GM19099 (cell line): Measurements from ENCODE around the gene ACE.
A peak's percentile ranks its signal among the peaks of the same experiment; 100 is the strongest.

Source experiments
- POLR2A ChIP-seq: IDR thresholded peaks from 3 replicates; pipeline ENCODE4 v1.6.1; 2011; ENCODE audit warnings: low read depth; ENCODE audit not compliant: insufficient read length; ENCODE audit errors: extremely low read depth

The ACE gene

DNA sequence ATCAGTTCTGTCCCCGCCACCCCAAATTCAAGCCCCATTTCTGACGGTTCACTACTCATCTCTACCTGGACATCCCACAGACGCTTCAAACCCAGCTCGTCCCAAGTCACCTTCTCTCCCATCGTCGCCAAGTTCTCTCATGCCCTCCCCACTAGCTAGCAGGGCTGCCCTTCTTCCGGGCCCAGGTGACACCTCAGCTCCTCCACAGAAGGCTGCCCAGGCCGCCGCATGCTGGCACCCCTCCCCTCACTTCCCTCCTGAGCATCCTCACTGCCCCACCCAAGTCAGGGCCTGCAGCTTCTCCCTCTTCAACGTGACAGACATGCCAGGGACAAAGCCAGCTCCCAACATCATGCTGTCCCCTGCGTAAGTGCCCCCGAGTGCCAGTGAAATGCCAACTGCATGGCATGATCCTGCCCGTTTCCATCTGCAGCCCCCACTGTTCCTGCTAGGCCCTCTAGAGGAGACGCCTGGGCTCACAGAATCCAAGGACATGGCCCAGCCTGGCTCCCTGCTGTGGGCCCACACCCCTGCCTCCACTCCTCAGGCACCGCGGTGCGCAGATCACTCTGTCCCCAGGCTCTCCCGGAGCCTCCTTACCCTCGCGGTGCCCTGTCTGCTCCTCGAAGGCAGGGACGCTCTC lies 36.6 kb upstream of the ACE start:
- TF ChIP-seq POLR2A: no peak

DNA sequence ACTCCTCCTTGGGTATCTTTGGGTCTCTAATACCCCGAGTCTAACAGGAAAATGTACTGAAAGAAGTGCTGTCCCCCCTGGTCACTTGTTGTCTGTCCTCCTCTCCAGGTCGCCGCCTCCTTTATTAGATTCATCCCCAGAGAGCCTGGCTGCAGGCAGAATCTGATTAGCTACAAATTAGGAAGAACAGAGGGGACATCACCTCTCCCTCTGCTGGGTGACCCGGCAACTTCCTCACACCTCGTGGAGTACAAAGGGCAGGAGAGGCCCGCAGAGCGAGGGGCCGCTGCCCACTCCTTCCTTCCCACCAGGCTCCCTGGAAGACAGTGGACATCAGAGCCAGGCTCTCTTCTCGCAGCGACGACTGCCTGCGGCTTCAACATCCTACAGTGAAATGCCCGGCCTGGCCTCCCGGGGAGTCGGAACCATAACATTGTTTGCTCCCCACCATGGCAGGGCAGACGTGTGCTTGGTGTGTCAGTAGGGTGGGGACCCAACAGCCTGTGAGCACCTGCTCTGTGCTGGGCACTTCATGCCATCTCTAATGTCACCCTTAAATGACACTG lies 36.0 kb upstream of the ACE start:
- no peak for TF ChIP-seq POLR2A

DNA sequence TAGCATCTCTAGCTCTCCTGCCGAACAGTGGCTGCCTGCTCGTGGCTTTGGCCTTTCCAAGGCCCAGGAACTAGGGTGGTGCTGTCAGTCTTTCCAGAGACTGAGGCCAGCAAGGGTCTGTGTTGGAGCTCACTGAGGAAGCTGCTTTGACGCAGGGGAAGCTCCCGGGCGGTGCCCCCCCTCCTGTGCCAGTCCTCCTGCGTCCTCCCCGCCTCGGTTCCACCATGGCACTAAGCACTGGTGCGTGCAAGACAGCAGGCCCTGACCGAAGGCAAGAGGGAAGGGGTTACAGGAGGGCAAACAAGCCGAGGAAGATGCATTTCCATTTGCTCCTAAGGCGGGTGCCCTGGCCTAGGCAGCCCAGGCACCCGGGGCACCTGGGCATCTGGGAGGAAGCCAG lies 35.2 kb upstream of the ACE start:
- TF ChIP-seq POLR2A: no peak

DNA sequence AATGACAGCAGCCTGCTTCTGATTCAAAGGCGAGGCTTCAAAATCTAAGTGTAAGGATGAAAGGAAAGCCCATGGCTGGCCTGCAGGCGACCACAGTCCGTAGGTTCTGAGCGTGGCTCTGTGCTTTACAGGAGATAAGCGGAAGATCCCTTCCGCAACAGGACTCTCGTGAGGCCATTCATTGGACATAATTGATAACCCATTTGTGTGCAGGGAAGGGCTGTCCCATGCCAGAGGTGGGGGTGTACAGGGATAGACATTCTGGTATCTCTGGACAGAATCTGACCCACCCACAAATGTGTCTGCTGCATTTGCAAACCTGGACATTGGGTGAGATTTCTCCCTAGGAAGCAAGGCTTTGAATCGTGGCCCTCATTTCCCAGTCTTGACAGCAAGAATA lies 34.8 kb upstream of the ACE start:
- no peak for TF ChIP-seq POLR2A

DNA sequence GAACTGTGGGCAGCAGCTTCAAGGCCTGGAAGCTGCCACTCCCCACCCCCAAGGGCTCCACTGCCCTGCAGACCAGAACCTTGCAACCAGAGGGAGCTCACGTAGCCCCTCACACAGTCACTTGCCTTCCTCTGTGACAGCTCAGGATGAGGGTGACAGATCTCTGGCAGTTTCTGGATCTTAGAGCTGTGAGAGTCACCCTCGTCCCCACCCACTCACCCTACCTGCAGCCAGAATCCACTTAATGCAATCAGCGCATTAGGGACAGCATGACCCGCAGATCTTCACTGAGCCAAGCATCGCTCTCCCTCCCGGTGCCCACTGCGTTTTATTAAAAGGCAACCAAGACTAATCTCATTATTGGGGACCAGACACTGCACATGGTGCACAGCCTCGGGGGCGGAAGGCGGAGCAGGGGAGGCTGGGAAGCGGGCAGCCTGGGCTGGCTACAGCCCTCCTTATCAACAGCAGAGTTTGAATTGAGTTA lies 34.3 kb upstream of the ACE start:
- TF ChIP-seq POLR2A: no peak

DNA sequence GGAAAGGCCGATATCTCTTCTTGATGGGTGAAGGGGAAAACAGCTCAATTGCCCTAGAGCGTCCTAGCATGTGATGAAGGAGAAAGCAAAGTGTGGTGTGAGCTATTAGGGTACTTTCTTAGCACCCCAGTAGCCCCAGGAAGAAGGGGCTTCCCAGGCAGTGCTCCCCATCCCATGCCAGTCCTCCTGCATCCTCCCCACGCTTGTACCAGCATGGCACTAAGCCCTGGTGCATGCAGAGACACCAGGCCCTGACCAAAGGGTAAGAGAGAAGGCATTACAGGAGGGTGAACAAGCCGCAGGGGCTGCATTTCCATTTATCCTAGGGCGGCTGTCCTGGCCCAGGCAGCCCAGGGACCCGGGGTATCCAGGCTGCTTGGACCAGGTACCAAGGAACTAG lies 33.8 kb upstream of the ACE start:
- TF ChIP-seq POLR2A: no peak

DNA sequence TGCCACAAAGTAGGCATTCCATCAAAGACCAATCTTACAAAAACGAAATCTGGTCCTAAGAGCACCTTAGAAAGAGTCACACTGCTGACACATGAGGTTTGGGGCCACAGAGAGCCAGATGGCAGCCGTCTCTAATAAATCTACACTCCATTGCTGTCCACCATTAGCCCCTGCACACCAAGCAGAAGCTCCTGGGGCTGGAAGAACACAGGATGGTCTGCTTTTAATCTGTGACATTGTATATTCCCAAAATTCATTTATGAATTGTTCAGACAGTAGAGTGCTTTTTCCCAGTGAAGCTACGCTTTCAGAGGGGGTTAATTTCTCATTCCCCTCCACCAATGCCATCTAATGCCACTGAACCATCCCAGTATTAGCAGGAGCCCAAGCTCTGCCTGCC lies 32.4 kb upstream of the ACE start:
- no peak for TF ChIP-seq POLR2A

DNA sequence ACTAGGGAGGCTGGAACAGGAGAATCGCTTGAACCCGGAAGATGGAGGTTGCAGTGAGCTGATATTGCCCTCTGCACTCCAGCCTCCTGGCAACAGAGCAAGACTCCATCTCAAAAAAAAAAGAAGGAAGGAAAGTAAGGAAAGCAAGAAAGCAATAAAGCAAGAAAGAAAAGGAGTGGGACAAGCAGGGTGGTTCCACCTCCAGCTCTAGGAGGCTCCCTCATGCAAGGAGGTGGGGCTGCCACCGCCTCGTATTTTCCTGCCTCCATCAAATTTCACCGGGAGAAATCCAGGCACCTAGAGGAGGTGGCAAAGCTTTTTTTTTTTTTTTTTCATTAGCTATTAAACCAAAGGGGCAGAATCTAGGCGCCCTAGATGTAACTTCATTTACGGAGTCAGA lies 31.8 kb upstream of the ACE start:
- no peak for TF ChIP-seq POLR2A

DNA sequence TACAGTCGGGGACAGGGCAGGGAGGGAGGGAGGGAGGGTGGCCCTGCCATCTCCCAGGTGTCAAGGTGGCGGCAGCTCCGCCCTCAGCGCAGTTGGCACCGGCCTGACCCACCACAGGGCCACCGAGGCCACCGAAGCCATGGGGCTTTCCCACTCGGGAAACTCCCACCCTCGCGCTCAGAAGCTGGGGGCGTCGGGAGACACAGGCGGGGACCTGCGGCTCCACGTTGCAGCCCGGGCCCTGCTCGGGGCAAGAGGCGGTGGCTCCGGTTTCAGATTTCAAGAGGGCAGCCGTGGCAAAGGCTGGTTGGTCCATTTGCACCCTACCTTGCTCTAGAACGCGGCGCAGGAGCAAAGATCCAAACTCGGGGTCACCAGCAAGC lies 31.3 kb upstream of the ACE start:
- TF ChIP-seq POLR2A: peak; percentile 8

DNA sequence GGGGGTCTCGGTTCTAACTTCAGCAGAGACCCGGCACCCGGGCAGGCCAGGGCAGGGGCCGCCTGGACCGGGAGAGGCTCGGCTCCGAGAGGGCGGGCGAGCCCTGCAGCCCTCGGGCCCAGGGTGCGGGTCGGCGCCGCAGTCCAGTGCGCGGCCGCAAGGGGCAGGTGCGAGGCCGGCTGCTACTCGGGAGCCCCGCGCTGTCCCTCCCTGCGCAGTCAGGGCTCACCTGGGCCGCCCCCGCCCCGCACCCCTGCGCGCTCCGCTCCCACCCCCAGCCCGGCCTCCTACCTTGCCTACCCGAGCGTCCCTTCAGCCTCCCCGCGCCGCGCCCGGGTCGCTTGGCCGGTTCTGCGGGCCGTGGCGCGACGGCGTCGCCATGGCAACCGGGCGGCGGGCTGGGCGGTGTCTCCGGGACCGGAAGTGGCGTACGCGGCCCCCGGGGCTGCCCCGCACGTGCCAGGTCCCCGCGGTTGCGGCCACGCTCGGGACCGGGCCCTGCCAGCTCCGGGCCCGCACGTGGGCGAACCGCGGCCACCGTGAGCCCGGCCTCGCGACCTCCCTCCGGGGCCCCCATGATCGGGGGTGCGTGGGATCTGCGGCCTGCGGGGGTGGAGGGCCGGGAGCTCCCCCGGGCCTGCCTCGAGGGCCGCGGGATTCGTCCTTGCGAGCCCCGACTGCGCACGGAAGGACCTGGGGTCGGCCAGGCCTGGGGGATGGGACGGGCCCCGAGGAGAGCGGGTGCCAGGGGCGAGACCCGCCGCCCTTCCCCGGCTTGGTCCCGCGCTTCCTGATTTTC lies 30.7 kb upstream of the ACE start, which contains the start of gene CYB561:
TSS of gene CYB561 (minus strand) at position 353 of the 799 bp plus-strand sequence. CDS start 8,759 bp downstream, outside the sequence.
- TF ChIP-seq POLR2A: peak; percentile 16

DNA sequence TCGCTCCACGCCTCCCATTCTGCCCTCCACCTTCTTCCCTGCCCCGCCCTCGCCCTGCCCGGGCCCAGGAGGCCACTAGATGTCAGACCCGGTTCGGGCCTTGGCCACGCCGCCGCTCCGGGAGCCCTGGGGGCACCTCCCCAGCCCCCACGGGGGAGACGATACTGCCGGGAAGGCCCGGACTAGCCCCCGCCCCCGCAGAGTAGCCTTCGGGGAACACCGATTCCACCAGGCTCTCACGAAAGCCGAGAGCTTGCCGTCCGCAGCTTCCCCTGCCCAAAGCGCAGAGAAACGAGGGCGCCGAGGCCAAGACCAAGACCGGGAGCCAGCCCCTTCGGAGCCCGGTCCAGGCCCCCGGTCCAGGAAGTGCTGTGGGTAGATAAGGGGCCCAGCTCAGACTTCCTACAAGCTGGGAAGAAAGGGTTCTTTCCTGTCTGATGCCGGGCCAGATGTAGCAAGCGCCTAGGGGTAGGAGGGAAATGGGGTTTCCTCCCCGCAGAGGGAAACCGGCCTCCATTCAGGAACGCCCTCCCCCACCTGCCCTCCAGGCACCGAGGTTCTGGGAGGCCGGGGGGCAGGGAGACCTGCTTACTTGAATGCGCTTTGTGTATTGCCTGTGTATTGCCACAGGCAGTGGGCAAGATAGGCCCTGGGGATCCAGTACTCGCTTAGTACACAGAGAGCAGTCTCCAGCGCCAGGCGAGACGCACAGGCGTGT lies 29.9 kb upstream of the ACE start:
- no peak for TF ChIP-seq POLR2A

DNA sequence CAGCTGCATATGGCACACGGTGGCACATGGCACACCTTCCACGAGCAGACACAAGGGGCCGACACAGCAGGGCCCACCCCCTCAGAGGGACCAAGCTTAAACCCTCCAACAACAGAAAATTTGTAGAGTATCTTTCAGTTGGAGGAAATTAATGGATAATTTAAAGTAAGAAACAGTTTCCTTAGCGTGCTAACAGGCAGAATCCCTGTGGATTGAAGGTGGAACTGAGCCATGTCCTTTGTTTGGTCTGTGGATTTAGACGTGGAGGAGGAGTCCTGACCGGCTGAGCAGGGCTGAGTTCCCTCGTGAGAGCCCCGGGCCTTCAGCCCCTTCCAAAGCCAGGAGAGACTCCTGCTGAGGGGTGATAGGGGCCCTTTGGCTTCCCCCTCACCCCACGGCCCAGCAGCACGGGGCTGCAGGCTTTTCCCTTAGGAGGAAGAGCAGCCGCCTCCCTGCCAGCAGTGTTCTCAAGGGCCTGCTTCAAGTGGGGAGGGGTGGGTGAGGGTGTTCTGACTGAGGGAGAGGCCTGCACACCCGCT lies 29.3 kb upstream of the ACE start:
- TF ChIP-seq POLR2A: no peak

DNA sequence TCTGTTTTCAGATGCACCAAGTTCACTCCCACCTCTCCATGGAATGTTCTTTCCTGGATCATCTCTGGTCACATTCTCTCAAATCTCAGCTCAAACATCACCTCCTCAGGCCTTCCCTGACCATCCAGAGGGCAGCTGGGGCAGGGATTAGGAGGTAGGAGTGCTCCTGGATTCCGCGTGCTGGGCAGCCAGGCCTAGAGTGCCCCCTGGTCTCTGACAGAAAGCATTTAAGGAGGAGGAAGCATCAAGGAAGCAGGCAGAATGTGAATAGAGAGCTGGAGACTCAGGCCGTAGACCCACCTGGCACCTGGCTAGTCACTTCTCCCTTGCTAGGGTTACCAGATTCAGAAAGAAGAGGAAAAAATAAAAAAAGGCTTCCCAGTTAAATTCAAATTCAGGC lies 28.2 kb upstream of the ACE start:
- no peak for TF ChIP-seq POLR2A

DNA sequence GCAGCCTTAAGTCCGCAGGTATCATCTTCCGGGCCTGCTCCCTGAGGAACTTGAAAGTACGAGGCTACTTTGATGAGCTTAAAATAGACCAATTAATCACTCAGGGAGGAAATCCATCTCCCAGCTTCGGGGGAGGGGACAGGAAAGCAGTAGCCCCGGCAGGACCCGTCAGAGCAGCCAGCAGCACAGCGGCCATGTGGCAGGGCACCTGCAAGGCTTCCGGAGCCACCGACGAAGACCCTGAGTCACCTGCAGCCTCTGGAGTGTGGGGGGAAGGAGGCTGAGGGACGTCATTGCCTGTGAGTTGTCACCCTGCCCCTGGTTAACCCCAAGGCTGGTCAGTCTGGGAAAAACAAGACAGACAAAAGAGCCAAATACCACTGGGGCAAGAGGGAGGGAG lies 26.3 kb upstream of the ACE start:
- no peak for TF ChIP-seq POLR2A

DNA sequence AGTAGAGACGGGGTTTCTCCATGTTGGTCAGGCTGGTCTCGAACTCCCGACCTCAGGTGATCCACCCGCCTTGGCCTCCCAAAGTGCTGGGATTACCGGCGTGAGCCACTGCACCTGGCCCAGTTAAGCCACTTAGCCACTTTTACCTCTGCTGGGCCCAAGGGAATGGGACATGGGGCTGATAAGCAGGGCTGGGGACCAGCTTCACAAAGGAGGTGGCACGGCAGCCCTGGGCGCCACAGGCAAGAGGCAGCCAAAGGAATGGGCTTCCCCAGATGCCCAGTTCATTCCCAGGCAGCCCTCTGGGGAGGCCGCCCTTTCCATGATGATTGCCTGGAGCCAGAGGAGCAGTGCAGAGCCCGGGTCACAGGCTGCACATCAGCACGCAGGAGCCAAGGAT lies 25.7 kb upstream of the ACE start:
- TF ChIP-seq POLR2A: no peak

DNA sequence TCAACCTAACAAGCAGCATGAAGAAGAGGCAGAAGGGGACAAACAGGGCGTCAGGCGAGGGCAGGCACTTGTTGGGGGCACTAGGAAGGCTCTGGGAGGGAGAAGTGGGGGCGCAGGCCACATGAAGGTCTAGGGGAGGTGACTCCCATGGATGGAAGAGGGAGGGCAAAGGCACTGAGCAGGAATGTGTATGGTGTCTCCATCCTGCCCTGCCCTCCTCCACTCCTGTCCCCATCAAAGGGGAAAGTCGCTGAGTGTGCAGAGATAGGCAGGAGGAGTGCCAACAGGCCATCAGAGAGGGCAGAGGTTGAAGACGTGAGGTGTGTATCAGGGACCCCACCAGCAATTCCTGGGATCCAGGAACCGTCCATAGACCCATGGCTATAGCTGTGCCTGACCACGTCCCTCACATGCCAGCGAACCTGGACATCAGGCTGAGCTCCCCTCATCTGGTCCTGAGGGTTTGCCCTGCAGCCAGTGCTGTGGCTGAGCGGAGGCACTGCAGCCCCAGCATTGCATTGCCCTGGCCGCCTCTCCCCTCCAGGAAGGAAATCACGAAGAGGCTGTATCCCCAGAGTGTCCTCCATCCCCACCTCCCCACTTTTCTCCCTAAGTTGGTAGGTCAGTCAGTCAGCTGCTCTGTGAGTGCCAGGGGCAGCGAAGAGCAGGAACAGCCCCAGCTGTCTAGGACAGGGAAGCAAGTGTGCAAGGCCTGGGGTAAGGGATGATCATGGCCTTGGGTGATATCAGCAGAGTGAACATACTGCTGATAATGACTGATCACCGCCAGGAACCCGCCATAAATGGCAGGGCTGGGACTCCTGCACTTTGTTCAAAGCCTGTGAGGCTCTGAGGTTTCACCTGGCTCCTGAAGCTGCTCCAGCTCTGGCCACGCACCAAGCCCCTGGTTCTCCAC lies 24.6 kb upstream of the ACE start:
- no peak for TF ChIP-seq POLR2A
